ENCODE data around the gene AMPH.

- TF ChIP-seq ATF1 (CRISPR knock-in tag; IDR thresholded peaks at IDR 0.05) (no peak), ZNF138 (CRISPR knock-in tag; conservative IDR thresholded peaks at IDR 0.05) (no peak), TEAD4 (CRISPR knock-in tag; IDR thresholded peaks at IDR 0.05) (no peak), CTCF (IDR thresholded peaks at IDR 0.05) (no peak), FOXJ3 (CRISPR knock-in tag; IDR thresholded peaks at IDR 0.05; ENCODE audit: borderline replicate concordance) (no peak), NR3C1 (CRISPR knock-in tag; conservative IDR thresholded peaks at IDR 0.05; ENCODE audit: low read depth) (no peak), ETV6 (CRISPR knock-in tag; IDR thresholded peaks at IDR 0.05) (no peak), ZNF263 (CRISPR knock-in tag; IDR thresholded peaks at IDR 0.05; ENCODE audit: low read depth) (no peak), MAX (CRISPR knock-in tag; IDR thresholded peaks at IDR 0.05) (no peak), ELF4 (CRISPR knock-in tag; IDR thresholded peaks at IDR 0.05; ENCODE audit: low read depth) (no peak), ZNF121 (CRISPR knock-in tag; IDR thresholded peaks at IDR 0.05) (no peak), PRDM15 (CRISPR knock-in tag; IDR thresholded peaks at IDR 0.05) (no peak), USF2 (CRISPR knock-in tag; IDR thresholded peaks at IDR 0.05) (no peak)
Observed at GRCh38 chr7:38410056-38410455, 221.1 kb downstream of the AMPH start.
